Measurements from ENCODE around the gene FRMD4A. TPM values are rescaled to one million over a fixed set of nuclear protein-coding genes. Genes with fewer than 3 reads are reported as not detected.

The FRMD4A gene
- total and polyA plus RNA-seq, 2 experiments from 2014 or later = 3.7 to 12.6 TPM

- TF ChIP-seq CTCF (IDR thresholded peaks at IDR 0.05; ENCODE audit: low read depth, low read length) = no peak
- Histone ChIP-seq H3K4me1 (ENCODE audit: low read depth) (no peaks in the 10 kb centered on the region), H3K36me3 (no peaks in the 10 kb centered on the region), H3K27ac (no peak overlapping the region), H3K9me3 (ENCODE audit: low read depth) (no peaks in the 10 kb centered on the region), H3K27me3 (no peaks in the 10 kb centered on the region), H3K4me3 (no peak overlapping the region)
- DNase-seq (ENCODE audit: low read depth in 1 of 2, low spot score in 1 of 2) = no peak
These were observed 477.9 kb downstream of the FRMD4A start for GRCh38 chr10:13852872-13853271.

GRCh38 chr10:13851906-13852305 lies 478.8 kb downstream of the FRMD4A start:
- no peak for TF ChIP-seq CTCF (IDR thresholded peaks at IDR 0.05; ENCODE audit: low read depth, low read length)
- H3K4me3 ChIP-seq = no peak overlapping the region
- no peak for DNase-seq (ENCODE audit: low read depth in 1 of 2, low spot score in 1 of 2)

GRCh38 chr10:13848520-13849445 lies 481.9 kb downstream of the FRMD4A start:
- H3K4me1 ChIP-seq (ENCODE audit: low read depth) = no peaks in the 10 kb centered on the region
- H3K4me3 ChIP-seq = no peak overlapping the region
- DNase-seq (ENCODE audit: low read depth in 1 of 2, low spot score in 1 of 2) = no peak
- no peaks in the 10 kb centered on the region for H3K36me3 ChIP-seq
- no peaks in the 10 kb centered on the region for H3K9me3 ChIP-seq (ENCODE audit: low read depth)
- H3K27me3 ChIP-seq = no peaks in the 10 kb centered on the region
- H3K27ac ChIP-seq = no peak overlapping the region
- no peak for TF ChIP-seq CTCF (IDR thresholded peaks at IDR 0.05; ENCODE audit: low read depth, low read length)

More at GRCh38 chr10:13851906-13852305, 478.8 kb downstream of the FRMD4A start:
- Histone ChIP-seq H3K27ac (no peak overlapping the region), H3K4me1 (ENCODE audit: low read depth) (no peaks in the 10 kb centered on the region), H3K27me3 (no peaks in the 10 kb centered on the region), H3K36me3 (no peaks in the 10 kb centered on the region), H3K9me3 (ENCODE audit: low read depth) (no peaks in the 10 kb centered on the region)

- Histone ChIP-seq H3K4me1 (ENCODE audit: low read depth) (no peaks in the 10 kb centered on the region), H3K9me3 (ENCODE audit: low read depth) (no peaks in the 10 kb centered on the region), H3K36me3 (no peaks in the 10 kb centered on the region), H3K4me3 (no peak overlapping the region), H3K27ac (no peak overlapping the region), H3K27me3 (no peaks in the 10 kb centered on the region)
- peak; percentile 12 for TF ChIP-seq CTCF (IDR thresholded peaks at IDR 0.05; ENCODE audit: low read depth, low read length)
- DNase-seq (ENCODE audit: low read depth in 1 of 2, low spot score in 1 of 2) = no peak
These were observed 483.5 kb downstream of the FRMD4A start for GRCh38 chr10:13847201-13847631.

- Histone ChIP-seq H3K4me1 (ENCODE audit: low read depth) (no peaks in the 10 kb centered on the region), H3K9me3 (ENCODE audit: low read depth) (no peaks in the 10 kb centered on the region), H3K4me3 (no peak overlapping the region), H3K27me3 (no peaks in the 10 kb centered on the region), H3K27ac (no peak overlapping the region), H3K36me3 (no peaks in the 10 kb centered on the region)
- no peak for TF ChIP-seq CTCF (IDR thresholded peaks at IDR 0.05; ENCODE audit: low read depth, low read length)
- no peak for DNase-seq (ENCODE audit: low read depth in 1 of 2, low spot score in 1 of 2)
These were observed 484.8 kb downstream of the FRMD4A start for GRCh38 chr10:13845897-13846296.
